Measurements from ENCODE around the gene NCAN.
"Not testable (repeated sequence)": the region's sequence is repeated elsewhere in the genome, so short reads cannot be mapped to it uniquely, and the experiment has no call there.

Gene NCAN

DNA sequence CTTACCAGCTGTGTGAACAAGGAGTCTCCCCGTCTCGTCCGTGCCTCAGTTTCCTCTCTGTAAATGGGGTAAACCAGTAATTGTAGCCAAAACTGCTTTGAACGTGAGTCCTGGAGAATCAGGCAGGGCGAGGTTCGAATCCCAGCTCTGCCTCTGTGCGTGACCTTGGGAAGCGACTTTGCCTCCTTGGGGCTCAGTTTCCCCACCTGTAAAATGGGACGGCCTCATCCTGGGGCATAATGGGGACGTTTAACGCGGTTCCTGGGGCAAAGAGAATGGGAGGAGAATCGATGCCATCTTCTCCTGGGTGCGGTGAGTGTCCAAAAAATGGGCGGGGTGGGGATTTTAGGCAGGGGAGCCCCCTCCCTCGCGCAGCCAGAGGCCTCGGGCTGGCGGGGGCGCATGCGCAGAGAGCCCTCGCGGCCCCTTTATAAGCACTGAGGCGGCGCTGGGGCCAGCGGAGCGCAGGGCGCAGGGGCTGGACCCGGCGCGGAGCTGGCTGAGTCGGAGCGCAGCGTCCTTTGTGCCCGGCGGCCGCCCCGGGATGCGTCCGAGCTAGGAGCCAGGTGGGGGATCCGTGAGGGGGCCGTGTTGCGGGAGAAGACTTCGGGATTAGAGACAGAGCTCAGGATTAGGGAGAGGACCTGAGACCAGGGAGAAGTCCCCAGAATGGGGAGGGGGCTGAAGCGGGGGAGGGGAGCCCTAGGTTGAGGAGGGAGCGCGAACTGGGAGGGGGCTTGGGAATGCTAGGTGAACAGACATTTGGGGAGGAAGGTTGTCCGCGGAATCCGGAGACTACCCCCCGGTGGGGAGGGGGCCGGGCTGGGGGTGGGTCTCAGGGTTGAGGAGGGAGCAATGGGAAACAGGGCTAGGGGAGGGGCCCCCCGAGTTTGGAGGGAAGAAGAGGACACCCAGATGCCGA lies at the start of gene NCAN:
NCAN (plus strand) TSS at position 460 of the 922 bp plus-strand sequence. CDS start 4,996 bp downstream, outside the sequence.
- peak; percentile 33 for DNase-seq (ENCODE audit: low spot score)

- DNase-seq (ENCODE audit: low spot score): no peak
Measured at GRCh38 chr19:19162495-19162894, 49.3 kb upstream of the NCAN start.

DNA sequence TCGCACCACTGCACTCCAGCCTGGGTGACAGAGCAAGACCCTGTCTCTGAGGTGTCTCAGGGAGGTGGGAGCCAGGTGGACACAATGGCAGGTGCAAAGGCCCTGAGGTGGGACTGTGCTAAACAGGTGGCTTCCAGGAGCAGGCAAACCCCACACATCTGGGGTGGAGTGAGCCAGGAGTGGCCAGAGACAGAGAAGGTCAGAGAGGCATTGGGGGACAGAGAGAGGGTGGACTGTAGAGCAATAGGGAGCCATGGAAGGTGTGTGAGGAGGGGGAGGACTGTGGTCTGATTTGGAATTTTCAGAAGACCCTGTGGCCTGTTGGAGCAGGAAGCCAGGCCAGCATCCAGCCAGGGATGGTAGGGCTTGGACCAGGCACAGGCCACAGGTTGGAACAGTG lies 46.4 kb upstream of the NCAN start:
- no peak for DNase-seq (ENCODE audit: low spot score)

DNA sequence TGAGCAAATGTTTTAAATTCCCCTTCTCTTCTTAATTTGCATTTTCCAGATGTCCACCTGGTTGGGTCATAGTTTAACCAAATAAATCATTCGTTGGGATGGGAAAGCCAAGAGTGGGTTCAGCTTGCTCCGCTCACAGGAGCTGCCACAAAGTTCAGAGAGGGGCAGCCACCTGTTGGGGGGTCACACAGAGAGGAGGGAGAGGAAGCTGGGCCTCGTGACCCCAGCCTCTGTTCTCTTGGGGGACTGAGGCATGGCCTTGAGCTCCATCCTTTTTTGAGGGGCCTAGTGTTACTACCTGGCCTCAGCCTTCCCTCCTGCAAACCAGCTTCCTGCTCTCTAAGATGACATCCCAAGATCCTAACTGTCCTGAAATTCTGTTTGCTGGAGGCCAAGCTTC lies 44.1 kb upstream of the NCAN start:
- DNase-seq (ENCODE audit: low spot score): no peak

- DNase-seq (ENCODE audit: low spot score): no peak
Measured at GRCh38 chr19:19169236-19170052, 42.3 kb upstream of the NCAN start.

DNA sequence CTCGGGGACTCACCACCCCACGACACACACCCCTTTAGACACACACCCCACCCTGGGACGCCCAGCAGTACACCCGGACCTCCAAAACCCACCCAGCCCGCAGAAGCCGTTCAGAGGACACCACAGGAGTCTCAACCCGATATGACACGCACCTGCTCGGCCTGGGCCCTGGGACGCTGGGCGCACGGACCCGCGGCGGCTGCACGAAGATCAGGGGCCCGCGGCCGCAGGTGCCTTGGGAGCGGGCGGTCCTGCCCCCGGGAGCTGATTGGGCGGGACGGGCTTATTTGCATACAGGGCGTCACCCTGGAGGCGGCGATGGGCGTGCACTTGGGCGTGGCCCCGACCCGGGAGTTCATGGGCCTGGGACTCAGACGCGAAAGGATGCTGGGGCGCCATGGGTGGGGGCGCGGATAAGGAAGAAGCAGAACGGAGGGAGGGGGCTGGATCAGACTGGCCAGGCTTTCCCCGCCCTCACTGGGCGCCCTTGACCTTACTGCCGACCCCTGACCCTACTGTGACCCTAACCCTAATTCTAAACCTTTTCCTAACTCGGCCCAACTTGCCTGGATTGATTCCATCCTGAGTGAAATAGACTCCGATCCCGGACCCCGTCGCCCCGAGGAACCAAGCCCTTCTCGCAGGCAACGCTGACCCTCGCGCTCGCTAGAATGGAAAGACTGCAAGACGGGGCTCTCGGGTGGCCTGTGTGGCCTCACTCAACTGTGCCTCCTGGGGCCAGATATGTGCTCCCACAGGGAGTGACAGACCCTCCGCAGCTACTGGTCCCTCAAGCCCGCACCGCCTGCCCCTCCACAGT lies 41.5 kb upstream of the NCAN start, which contains the start of gene MEF2B:
MEF2B (minus strand) TSS at position 211 of the 820 bp plus-strand sequence. CDS start 19,528 bp downstream, outside the sequence.
- no peak for DNase-seq (ENCODE audit: low spot score)

DNA sequence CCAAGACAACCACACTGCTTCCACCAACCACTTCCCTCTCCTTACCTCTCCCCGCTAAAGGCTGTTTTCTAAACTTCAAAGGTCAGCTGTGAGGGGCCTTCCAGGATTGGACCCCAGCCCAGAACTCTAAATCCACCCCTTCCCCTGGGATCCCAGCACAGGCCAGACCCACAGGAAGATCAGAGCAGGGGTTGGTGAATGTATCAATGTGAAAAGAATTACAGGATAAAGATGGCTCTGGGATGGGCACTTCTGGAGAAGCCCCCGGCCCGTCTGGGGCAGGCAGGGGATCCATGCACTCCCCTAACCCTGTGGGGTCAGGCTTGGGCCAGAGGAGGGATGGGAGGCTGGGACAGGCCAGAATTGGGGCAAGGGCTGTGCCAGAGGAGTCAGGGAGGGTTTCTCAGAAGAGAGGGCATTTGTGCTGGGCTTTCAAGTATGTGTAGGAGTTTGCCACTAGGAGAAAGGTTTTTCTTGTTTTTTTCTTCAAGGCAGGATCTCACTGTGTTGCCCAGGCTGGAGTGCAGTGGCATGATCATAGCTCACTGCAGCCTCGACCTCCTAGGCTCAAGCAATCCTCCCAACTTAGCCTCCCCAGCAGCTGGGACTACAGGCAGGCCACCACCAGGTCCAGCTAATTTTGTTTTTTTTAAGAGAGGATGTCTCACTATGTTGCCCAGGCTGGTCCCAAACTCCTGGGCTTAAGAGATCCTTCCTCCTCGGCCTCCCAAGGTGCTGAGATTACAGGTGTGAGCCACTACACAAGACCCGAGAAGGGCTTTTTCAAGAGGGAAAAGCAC lies 40.7 kb upstream of the NCAN start:
- DNase-seq (ENCODE audit: low spot score): no peak

DNA sequence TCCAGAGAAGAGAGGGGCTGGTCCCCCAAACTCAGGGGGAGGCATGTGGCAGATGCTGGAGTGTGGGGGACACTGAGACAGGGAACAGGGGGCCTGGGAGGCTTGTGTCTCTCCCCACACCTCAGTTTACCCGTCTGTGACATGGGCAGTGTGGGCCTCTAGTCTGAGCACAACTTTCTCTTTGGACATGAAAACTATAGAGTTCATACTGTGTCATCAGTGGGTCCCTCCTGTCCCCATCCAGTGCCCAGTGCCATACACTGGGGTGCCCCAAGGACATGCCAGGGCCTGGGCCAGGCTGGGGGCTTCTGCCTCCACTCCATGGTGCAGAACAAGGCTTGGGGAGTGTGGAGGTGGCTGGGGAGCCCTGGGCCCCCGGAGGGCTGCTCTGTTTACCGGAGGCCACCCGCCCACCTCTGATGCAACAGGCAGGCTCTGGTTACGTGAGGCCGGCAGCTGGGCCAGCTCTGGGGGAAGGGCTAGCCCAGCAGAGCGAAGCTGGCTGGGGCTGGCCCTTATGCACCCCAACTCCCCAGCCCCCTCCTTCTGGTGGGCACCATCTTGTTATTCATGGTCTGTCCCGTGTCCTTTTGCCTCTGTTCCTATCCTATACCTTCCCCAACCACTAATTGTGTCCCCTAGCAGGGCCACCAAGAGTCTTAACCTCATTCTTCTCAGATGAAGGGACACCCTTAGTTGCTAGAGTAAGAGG lies 39.8 kb upstream of the NCAN start:
- no peak for DNase-seq (ENCODE audit: low spot score)

DNA sequence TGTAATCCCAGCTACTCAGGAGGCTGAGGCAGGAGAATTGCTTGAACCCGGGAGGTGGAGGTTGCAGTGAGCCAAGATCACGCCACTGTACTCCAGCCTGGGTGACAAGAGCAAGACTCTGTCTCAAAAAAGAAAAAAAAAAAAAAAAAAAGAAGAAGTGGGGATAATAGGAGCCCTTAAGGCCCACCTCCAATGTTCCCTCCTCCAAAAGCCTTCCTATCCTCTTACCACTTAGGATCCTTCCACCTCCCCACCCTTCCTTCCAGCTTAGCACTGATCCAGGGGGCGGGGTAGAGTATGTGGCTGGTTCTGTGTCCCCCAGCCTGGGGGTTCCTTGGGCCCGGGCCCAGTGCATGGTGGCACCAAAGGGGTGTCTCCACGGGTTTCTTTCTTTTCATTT lies 38.5 kb upstream of the NCAN start:
- DNase-seq (ENCODE audit: low spot score): not testable (repeated sequence)

- DNase-seq (ENCODE audit: low spot score): no peak
Measured at GRCh38 chr19:19176950-19177349, 34.8 kb upstream of the NCAN start.

GRCh38 chr19:19179548-19180441 lies 32.0 kb upstream of the NCAN start:
- no peak for DNase-seq (ENCODE audit: low spot score)

GRCh38 chr19:19181488-19181998 lies 30.2 kb upstream of the NCAN start:
- DNase-seq (ENCODE audit: low spot score): no peak

DNA sequence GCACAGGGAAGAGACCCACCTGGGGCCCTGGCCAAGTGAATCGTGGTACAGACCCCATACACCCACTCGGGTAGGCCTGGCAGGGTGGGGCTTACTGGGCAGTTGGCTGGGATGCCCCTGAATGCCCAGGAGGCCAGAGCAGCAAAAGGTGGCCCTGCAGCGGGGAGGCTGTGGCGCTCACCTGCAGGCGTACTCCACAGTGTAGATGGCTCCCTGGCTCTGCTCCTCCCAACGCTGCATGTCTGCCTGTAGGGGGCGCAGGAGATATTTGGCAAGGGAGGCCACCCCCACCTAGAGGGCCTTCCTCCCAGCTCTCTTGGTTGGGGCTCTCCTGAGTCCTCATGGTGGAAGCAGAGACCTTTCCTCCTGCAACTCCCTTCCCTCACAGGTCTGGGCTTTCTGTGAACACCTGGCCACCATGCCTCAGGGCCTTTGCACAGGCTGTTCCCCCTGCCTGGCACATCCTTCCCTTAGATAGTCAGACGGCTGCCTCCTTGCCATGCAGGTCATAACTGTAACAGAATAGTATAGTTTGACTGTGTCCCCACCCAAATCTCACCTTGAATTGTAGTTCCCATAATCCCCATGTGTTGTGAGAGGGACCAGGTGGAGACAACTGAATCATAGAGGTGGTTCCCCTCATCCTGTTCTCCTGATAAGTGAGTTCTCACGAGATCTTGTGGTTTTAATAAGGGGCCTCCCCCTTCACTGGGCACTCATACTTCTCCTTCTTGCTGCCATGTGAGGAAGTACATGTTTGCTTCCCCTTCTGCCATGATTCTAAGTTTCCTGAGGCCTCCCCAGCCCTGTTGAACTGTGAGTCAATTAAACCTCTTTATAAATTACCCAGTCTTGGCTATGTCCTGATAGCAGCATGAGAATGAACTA lies 25.7 kb upstream of the NCAN start:
- DNase-seq (ENCODE audit: low spot score): peak; percentile 38

DNA sequence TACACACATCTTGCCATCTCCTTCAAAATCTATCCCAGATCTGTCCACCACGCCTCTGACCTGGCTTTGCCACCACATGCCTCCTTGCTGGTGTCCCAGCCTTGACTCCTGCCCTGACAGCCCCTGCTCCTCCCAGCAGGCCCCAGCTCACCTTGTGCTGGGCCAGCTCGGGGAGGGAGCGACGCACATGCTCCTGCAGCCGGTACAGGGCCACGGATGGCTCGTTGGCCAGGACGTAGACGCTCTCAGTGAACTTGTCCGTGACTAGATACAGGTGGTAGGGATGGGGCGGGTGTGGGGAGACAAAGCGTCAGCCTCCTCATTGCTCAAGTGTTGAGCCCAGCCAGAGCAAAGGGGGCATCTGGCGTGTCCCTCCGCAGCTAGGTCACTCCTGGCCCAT lies 25.0 kb upstream of the NCAN start:
- no peak for DNase-seq (ENCODE audit: low spot score)

DNA sequence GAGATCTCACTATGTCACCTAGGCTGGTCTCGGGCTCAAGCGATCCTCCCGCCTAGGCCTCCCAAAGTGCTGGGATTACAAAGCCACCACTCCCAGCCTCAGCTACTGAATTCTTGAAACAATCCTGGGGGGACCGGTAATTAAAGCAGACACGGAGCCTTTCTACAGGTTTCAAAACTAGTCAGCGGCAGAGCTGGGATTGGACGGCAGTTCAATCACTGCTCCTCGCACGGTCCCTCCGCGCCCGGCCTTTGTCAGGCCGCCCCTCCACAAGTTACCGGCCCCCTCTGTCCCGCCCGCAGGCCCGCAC lies 20.0 kb upstream of the NCAN start:
- DNase-seq (ENCODE audit: low spot score): no peak

DNA sequence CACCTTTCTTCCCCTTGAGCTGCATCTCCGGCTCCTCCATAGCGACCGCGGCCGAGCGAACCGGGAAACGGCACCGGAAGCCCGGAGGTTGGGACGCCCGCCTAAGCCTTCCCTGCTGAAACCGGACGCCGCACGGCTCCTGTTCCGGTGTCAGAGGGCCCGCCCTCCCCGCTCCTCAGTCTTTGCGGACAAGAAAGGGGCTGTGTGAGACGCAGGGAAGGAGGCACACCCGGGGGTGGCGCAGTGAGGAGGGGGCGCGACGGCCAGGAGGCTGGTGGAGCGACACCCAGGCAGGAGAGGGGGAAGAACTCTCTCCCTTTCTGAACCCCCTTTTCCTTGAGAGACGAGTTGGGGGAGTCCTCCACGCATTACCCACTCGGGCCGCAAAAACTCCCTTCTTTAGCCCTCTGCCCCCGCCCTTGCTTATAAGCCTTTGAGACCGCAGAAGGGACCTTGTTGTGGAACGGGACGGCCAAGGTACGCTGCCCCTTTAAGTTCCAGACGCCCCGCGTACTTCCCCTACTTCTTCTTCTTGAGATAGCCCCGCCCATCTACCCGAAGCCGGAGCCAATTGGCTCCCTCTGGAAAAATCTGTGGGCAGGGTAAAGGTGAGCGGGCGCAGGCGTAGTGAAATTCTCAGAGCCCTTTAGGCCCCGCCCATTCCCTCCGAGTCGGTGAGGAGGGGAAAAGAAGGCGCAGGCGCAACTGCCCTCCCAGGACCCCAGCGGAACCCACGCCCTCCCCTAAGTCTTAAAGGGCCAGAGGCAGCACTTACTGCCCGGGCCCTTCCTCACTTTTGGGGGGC lies 19.5 kb upstream of the NCAN start, which contains the start of the genes BORCS8 and RFXANK:
BORCS8 (minus strand) TSS at position 75 of the 805 bp plus-strand sequence; CDS start at position 40, 35 bp downstream.
RFXANK (plus strand) TSS at position 181 of the 805 bp plus-strand sequence. CDS start 1,689 bp downstream, outside the sequence.
- peak; percentile 100 for DNase-seq (ENCODE audit: low spot score)

DNA sequence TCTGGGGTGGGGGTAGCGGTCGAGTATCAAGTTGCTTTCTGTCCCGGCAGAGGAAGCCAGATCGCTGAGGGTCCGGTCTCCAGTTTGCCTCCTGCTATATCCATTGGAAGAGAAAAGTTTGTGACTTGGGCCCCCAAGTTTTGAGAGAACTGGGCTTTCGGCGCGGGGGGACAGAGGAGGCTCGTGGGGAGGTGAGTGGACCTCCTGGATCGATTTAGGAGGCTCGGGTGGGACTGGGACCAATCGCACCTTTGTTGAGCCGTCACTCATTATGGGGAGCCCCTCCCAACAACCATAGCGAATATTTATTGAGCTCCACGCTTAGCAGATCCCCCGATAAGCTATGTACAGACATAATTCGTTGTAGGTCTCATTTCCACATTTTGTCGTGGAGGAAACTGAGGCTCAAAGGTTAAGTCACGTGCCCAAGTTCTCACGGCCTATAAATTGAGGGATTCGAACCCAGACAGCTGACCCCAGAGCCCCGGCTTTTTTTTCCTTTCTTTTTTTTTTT lies 18.8 kb upstream of the NCAN start:
- DNase-seq (ENCODE audit: low spot score): no peak
